ENCODE data around the gene NME5. TPM values are rescaled to one million over a fixed set of nuclear protein-coding genes. Genes with fewer than 3 reads are reported as not detected.

NME5 gene
- total RNA-seq, 6 experiments from 2014 or later, result 0.22 to 0.32 (median 0.29) TPM; not detected in 3

DNA sequence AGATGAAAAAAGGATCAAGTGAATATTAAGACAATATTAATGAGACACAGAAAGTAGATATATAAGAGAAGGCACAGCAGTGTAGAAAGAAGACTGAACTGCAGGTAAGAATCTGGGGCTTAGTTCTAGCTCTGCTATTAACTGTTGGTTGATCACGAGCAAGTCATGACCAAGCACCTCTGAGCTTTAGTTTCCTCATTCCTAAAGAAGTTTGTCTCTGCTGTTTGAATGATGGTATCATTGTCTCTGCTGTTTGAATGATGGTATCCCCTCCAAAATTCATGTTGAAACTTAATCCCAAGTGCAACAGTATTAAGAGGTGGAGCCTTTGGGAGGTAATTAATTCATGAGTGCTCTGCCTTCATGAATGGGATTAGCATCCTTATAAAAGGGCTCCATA, 2.5 kb upstream of the NME5 start:
- no peaks in the 10 kb centered on the region for H3K4me1 ChIP-seq
- no peak overlapping the region for H3K4me3 ChIP-seq
- DNase-seq (no peak), ATAC-seq (no peak)
- no peaks in the 10 kb centered on the region for H3K9me3 ChIP-seq
- H3K27ac ChIP-seq, result no peak overlapping the region
- 86% methylated on average over 1 of the region's 1 CpG for WGBS (ENCODE audit: insufficient coverage, low coverage, low lambda C conversion rate, missing lambda C conversion rate)
- intact Hi-C loops (cut with DNase I), result no loop called here
- TF ChIP-seq, protein P1, sequence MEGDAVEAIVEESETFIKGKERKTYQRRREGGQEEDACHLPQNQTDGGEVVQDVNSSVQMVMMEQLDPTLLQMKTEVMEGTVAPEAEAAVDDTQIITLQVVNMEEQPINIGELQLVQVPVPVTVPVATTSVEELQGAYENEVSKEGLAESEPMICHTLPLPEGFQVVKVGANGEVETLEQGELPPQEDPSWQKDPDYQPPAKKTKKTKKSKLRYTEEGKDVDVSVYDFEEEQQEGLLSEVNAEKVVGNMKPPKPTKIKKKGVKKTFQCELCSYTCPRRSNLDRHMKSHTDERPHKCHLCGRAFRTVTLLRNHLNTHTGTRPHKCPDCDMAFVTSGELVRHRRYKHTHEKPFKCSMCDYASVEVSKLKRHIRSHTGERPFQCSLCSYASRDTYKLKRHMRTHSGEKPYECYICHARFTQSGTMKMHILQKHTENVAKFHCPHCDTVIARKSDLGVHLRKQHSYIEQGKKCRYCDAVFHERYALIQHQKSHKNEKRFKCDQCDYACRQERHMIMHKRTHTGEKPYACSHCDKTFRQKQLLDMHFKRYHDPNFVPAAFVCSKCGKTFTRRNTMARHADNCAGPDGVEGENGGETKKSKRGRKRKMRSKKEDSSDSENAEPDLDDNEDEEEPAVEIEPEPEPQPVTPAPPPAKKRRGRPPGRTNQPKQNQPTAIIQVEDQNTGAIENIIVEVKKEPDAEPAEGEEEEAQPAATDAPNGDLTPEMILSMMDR (IDR thresholded peaks at IDR 0.05), result no peak
- no peak for TF ChIP-seq POLR2A (IDR thresholded peaks at IDR 0.05)
- no peaks in the 10 kb centered on the region for H3K36me3 ChIP-seq
- H3K27me3 ChIP-seq, result no peaks in the 10 kb centered on the region

DNA sequence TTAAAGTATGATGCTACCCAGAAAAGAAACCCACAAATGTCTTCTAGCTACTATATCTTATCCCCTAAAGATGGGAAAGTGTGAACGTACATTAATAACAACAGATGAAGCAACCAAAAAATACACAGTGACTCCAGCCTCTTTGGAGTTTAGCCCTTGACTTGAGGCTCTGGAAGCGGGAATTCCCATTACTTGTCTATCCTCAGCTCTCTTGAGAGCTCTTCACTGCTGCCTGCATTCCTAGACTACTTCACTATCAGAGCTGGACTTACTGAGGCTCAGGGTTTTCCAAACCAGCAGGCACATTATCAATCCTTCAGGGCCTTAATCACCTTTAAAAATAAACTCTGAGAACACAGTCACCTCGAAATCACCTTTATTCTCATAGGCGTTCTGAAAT, 1.0 kb upstream of the NME5 start:
- 56% methylated on average over 4 of the region's 4 CpGs for WGBS (ENCODE audit: insufficient coverage, low coverage, low lambda C conversion rate, missing lambda C conversion rate)
- Histone ChIP-seq H3K36me3 (no peaks in the 10 kb centered on the region), H3K9me3 (no peaks in the 10 kb centered on the region)

DNA sequence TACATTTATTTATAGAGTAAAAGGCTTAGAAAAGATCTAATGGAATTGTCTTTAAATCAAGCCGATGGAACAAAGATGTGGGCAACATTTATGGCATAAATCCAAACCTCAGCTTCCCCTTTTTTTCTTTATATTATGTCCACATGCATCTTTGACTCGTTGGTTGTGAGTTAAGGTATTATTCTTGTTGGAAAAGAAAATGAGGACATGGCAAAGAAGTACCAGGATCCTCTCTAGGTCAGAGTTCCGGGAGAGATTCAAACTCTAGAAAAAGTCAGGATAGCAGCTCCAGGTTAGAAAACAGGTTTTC, 508 bp upstream of the NME5 start:
- WGBS (ENCODE audit: insufficient coverage, low coverage, low lambda C conversion rate, missing lambda C conversion rate), result 51% methylated on average over 3 of the region's 3 CpGs
- Histone ChIP-seq H3K4me1 (no peaks in the 10 kb centered on the region), H3K36me3 (no peaks in the 10 kb centered on the region), H3K4me3 (no peak overlapping the region), H3K27ac (no peak overlapping the region), H3K9me3 (no peaks in the 10 kb centered on the region), H3K27me3 (no peaks in the 10 kb centered on the region)
- no peak for TF ChIP-seq POLR2A (IDR thresholded peaks at IDR 0.05)
- TF ChIP-seq, protein P1 (IDR thresholded peaks at IDR 0.05), result no peak
- ATAC-seq, result no peak
- DNase-seq, result no peak
- intact Hi-C loops (cut with DNase I), result no loop called here

More for the DNA sequence above, 1.0 kb upstream of the NME5 start:
- TF ChIP-seq POLR2A (IDR thresholded peaks at IDR 0.05), result no peak
- TF ChIP-seq, protein P1 (IDR thresholded peaks at IDR 0.05), result no peak
- Histone ChIP-seq H3K4me3 (no peak overlapping the region), H3K27ac (no peak overlapping the region), H3K27me3 (no peaks in the 10 kb centered on the region), H3K4me1 (no peaks in the 10 kb centered on the region)
- intact Hi-C loops (cut with DNase I), result no loop called here
- DNase-seq (no peak), ATAC-seq (no peak)

DNA sequence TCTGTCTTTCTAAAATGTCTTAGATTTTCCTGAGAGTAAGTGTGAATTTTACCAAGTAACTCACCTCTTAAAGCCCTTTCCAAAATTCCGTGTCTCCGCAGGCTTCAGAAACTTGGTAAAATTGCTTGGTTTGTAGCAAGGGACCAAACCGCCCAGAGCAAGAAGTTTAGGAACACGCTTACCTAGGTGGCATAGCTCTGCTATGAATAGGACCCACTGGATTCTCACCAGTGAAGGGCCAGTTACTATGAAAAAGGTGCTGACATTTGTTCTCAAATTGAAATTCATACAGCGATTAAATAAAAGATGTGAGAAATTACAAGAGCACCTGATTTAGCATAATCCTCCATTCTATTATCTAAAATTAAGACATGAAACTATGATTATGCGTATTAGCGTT, 6.7 kb downstream of the NME5 start:
- Histone ChIP-seq H3K4me3 (no peak overlapping the region), H3K27me3 (no peaks in the 10 kb centered on the region), H3K36me3 (no peaks in the 10 kb centered on the region), H3K27ac (no peak overlapping the region), H3K9me3 (no peaks in the 10 kb centered on the region), H3K4me1 (no peaks in the 10 kb centered on the region)
- TF ChIP-seq POLR2A (IDR thresholded peaks at IDR 0.05), result no peak
- TF ChIP-seq, protein P1 (IDR thresholded peaks at IDR 0.05), result no peak
- WGBS (ENCODE audit: insufficient coverage, low coverage, low lambda C conversion rate, missing lambda C conversion rate), result 85% methylated on average over 7 of the region's 7 CpGs
- ATAC-seq, result no peak
- no peak for DNase-seq
- intact Hi-C loops (cut with DNase I), result loop anchor here in 1 of 2 donors (5.0 kb wide), 1 partner anchor 55 kb away; no protein-coding TSS in a partner anchor

DNA sequence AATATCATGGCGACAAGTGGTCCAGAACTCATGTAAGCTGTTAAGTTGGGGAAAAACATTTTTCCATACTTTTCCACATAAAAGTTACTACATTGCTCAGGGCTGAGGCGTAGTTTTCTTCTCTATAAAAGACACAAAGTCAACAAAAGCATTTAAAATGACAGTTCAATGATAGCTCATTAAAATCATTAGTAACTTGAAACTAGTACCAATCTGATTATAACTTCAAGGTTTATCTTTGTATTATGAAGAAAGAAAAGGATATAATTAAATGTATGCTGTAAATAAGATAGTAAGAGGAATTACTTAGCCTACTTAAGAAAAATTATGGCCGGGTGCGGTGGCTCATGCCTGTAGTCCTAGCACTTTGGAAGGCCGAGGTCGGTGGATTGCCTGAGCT, 9.9 kb downstream of the NME5 start:
- no peak for DNase-seq
- WGBS (ENCODE audit: insufficient coverage, low coverage, low lambda C conversion rate, missing lambda C conversion rate), result 76% methylated on average over 6 of the region's 6 CpGs
- TF ChIP-seq POLR2A (IDR thresholded peaks at IDR 0.05), result no peak
- TF ChIP-seq, protein P1 (IDR thresholded peaks at IDR 0.05), result no peak
- ATAC-seq, result no peak
- no peak overlapping the region for H3K4me3 ChIP-seq
- no peaks in the 10 kb centered on the region for H3K9me3 ChIP-seq
- no peak overlapping the region for H3K27ac ChIP-seq
- no peaks in the 10 kb centered on the region for H3K27me3 ChIP-seq
- no peaks in the 10 kb centered on the region for H3K4me1 ChIP-seq
- H3K36me3 ChIP-seq, result no peaks in the 10 kb centered on the region
- intact Hi-C loops (cut with DNase I), result no loop called here
